Activated CD4-positive, alpha-beta T cell treated with anti-CD3 and anti-CD28 coated beads for 1 hour (primary cell): Measurements from ENCODE around the gene NEK11.

Experiments
- DNase-seq: peaks from one replicate; pipeline ENCODE4 v3.0.0-alpha.2; 2020

Gene NEK11, protein sequence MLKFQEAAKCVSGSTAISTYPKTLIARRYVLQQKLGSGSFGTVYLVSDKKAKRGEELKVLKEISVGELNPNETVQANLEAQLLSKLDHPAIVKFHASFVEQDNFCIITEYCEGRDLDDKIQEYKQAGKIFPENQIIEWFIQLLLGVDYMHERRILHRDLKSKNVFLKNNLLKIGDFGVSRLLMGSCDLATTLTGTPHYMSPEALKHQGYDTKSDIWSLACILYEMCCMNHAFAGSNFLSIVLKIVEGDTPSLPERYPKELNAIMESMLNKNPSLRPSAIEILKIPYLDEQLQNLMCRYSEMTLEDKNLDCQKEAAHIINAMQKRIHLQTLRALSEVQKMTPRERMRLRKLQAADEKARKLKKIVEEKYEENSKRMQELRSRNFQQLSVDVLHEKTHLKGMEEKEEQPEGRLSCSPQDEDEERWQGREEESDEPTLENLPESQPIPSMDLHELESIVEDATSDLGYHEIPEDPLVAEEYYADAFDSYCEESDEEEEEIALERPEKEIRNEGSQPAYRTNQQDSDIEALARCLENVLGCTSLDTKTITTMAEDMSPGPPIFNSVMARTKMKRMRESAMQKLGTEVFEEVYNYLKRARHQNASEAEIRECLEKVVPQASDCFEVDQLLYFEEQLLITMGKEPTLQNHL

DNA sequence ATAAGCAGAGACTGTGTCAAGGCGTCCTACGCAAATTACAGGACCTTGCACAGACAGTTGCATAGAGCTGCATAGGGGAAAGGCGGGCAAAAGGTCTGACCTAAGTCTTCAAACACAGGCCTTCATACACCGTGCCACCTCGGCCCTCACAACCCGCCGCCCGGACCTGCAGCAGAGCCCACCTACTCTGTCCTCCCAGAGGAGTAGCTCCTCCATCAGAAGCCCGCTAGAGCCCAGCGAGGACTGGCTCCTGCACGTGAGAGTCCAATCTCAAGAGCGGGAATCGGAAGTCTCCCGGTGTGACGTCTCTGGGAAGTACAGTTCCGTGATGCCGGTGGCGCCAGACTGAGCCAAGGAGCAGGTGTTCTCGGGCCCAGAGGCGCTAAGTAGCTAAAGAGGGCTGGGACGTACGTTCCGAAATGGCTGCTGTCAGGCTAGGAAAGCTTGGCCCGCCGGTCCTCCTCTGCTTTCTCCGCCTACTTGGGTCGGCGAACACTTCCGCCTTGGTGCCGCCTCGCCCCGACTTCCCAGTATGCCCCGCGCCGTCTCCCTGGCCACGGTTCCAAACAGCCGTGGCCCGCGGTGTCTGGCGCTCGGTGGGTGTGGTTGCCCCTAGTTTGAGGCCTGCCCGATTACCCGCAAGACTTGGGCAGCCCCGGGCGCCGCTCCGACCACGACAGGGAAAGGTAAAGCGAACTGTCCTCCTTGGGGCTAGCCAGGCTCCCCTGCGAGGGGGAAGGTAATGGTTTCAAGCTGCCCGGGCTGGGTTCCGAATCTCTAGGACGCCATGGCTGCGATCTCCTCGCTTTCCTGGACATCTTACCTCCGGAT is at the start of gene NEK11, which contains the start of gene ASTE1:
TSS of gene NEK11 (plus strand) at position 557 of the 831 bp plus-strand sequence. CDS start 2,832 bp downstream, outside the sequence.
TSS of gene ASTE1 (minus strand) at position 505 of the 831 bp plus-strand sequence. CDS start 1,519 bp downstream, outside the sequence.
- DNase-seq = peak; percentile 84

DNA sequence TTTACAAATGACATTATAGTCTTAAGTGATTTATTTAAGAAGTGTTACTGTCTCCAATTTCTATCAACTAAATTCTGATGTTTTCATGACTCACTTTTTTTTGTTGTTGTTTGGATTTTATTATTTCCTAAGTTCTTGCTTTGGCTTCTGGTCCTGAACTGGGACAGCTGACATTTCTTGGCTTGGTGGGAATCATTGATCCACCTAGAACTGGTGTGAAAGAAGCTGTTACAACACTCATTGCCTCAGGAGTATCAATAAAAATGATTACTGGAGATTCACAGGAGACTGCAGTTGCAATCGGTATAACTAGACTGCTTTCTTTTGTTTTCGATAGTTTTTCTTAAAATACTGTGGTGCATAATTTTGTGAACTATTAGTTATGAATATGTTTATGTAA is 47.6 kb upstream of the NEK11 start:
- DNase-seq = no peak

DNA sequence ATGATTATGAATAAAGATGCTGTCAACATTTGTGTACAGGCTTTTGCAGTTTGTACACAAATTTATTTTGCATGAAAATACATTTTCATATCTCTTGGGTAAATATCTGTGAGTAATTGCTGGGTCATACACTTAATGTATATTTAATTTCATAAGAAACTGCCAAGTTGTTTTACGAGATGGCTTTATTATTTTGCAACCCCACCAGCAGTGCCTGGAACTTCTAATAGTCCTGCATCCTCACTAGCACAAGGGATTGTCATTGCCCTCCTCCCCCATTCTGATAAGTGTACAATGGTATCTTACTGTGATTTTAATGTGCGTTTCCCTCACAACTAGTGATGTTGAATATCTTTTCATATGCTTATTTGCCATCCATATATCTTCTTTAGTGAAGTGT is 45.2 kb upstream of the NEK11 start:
- DNase-seq = no peak

DNA sequence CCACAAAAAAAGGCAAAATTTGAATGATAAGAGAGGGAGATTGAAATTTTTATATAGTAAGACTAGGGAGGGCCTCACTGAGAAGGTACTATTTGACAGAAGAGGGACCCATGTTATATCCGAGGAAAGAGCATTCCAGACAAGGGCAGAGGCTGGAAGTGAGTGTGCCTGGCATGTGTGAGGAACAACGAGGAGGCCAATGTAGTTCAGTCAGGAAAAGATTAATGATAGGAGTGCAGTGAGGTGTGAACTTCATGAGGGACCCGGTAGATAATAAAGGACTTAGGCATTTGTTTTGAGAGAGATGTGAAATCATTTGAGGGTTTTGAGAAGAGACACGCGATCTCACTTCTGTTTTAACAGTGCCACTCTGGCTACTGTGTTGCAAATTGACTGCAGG is 36.4 kb upstream of the NEK11 start:
- no peak for DNase-seq

DNA sequence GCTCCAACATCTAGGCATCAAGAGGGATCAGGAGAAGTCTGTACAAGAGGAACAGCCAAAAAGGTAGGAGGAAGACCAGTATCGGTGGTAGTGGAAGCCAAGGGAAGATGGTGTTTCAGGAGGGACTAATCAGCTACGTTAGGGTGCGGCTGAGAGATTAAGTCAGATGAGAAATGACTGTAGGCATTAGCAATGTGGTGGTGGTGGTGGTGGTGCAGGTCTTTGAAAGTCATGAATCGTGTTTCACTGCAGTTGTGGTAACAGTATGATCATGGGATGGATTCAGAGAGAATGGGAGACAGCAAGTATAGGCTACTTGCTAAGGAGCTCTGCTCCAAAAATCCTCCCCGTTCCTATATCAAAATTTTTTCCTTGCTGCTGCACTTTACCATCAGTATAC is 35.6 kb upstream of the NEK11 start:
- no peak for DNase-seq

DNA sequence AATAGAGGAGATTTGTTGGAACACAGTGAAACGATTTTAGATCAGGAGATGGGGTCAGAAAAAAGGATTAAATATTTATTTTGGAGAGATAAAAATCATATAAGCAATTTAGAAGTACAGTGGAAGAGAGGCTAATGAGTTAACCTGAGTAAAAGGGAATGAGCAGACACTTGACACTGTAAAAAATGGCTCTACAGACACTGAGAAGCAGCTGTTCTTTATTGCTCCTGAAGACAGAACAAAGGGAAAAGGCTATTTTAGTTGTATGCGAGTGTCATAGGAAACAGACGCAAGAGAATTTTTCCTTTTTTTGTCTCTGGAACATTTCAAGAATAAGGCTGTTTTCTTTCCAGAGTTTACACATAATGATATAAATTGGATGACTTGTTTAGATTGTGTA is 34.3 kb upstream of the NEK11 start:
- DNase-seq = no peak

DNA sequence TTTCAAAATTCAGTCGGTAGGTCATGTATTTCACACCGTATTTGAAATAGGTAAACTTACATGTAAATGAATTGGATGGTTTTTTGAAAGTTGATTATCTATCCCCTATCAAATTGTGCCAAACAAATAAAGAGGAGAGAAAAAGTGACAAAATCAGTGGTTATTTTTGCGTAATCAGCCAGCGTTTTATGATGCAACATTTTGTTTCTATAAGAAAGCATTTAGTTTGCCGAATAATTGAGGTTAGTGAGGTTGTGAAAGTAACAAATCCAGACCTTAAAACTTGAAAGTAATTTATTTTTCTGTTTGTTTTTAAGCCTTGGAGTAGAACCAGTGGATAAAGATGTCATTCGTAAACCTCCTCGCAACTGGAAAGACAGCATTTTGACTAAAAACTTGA is 29.4 kb upstream of the NEK11 start:
- DNase-seq = no peak

DNA sequence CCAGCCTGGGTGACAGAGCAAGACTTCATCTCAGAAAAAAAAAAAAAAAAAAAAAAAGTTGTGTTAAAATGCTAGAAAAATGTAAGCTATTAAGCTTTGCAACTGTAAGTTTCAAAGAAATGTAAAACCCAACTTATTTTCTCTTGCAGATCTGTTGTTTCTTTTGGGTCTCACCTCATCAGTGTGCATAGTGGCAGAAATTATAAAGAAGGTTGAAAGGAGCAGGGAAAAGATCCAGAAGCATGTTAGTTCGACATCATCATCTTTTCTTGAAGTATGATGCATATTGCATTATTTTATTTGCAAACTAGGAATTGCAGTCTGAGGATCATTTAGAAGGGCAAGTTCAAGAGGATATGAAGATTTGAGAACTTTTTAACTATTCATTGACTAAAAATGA is 25.6 kb upstream of the NEK11 start:
- DNase-seq = no peak

DNA sequence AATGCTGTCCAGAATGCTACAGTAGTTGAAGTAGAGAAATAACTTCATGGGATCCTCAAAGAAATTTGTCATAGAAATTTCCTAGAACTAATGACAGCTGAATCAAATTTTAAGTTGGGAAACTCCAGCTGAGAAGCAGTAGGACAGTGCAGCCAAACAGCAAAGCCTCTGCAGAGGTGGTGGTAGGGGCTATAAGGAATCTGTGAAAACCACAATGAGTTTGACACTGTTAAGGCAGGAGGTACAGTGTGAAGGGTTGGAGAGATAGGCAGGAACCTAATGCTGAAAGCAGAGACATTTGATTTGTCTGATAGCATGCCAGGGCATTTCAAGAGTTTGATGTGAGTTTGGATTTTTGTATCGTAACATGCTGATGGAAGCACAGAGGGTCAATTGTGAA is 22.1 kb upstream of the NEK11 start:
- no peak for DNase-seq

DNA sequence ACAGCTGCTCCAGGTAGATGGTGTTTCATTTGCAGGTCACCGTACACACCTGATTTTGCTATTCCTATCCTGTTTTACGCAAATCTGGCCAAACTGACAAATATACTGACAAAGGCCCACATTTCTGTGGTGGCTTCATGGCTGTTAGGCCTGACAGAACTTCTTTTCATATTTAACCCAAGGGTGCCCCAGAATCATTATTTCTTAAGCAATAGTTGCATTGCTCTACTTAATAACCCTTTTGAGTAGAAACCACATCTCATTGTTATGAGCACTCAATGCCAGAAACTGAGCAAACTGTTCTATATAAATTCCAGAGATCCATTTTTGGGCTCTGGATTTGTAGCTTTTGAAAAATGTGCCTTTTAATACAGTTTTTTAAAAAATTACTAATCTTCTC is 19.4 kb upstream of the NEK11 start:
- DNase-seq = no peak

DNA sequence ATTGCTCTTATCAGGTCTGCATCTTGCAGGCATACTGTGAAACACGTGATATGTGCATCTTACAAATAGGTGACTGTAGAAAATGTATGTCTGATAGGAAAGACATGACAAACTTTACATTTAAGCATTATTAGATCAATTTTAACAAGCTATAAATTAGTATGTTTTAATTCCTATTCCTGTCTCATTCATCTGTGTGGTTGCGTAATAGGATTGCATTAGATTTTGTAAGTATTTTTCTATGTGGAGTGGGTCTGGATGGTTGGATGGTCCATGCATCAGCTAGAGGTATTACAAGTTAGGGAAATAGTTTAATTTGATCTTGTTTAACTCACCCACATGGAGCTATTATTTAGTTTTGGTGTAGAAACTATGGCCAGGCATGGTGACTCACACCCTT is 18.9 kb upstream of the NEK11 start:
- DNase-seq = no peak

DNA sequence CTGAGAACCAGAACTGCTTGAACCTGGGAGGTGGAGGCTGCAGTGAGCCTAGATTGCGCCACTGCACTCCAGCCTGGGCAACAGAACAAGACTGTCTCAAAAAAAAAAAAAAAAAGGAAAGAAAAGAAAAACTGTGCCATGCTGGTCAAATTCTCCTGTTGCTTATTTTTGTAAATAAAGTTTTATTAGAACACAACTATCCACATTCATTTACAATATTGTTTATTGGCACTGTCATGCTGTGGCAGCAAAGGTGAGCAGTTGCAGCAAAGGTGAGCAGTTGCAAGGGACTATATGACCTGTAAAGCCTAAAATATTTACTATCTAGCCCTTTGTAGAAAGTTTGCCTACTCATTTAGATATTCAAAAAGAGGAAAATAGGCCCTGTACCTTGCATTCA is 18.4 kb upstream of the NEK11 start:
- no peak for DNase-seq

DNA sequence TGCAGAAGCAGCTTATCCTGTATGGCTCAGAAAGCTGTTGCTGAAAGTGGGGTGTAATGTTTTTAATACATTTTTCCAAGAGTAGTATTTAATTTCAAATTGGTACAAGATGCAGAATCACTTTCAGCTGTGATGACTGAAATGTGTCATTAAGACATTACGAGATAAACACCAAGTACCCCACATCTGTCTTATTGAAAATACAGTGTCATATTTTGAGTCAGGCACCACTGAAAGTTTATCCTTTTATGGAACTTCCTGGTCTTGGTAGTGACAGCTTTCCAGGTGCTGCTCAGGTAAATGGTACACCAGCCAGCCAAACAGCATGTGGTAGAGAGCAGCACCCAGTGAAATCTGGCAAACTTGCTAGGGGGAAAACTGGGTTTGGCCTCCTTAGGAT is 17.0 kb upstream of the NEK11 start:
- no peak for DNase-seq

DNA sequence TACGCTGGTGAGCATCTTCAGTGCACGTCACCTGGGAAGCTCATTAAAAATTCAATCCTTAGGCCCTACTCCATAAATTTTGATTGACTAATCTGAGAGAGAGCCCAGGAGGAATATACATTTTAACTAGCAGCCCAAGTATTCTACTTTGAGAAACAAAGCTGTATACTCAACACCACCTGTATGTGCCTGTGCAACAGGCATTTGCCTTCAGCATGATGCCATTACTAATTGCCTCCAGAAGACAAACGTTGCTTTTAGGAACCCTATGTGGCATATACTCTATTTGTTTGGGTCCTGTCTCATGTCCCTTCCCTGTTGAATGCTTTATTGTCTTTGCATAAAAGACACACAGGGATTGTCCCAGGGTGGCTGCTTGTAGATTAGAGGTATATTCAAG is 7.7 kb upstream of the NEK11 start:
- DNase-seq = no peak

DNA sequence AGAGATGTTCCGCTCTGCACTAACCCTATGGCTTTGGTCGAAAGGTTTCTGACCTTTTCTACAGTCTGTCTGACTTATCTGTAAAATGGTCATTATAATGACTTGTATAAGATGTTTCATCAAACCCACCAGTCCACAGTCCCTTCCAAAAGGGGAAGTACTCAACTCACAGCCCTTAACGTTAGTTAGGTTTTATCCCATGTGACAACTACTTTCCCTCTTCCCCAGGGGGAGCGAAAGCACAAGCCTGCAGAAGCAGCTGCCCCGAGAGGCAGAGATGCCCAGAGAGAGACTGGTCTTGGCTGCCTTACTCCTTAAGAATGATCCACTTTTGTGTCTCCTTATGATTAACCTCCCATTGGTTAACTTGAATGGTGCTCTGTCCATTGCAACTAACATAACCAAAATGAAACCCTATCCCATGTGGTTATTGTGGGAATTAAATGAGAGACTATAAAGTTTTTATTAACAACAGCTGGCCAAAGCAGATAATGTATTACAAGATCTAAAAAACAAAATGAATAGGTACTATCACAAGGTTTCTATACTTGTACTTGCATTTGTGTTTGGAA is 6.5 kb upstream of the NEK11 start:
- DNase-seq = no peak

DNA sequence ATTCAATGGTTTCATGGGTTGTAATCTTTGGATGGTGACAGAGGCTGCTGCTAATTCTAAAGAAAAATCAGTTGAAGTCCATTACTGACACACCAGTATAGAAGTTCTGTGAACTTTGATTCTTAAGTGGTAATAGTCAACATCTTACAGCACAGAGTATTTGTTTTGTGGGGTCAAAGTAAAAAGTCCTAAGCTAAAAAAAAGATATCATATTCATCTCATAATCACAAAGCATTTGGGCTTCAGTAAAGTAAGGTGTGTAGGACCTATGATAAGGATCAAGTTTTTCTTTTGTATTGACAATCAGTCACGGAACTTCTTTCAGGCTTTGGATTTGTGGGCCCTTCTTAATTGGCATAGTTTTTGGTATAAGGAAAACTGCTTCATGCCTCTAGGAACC is 1.1 kb upstream of the NEK11 start:
- no peak for DNase-seq

DNA sequence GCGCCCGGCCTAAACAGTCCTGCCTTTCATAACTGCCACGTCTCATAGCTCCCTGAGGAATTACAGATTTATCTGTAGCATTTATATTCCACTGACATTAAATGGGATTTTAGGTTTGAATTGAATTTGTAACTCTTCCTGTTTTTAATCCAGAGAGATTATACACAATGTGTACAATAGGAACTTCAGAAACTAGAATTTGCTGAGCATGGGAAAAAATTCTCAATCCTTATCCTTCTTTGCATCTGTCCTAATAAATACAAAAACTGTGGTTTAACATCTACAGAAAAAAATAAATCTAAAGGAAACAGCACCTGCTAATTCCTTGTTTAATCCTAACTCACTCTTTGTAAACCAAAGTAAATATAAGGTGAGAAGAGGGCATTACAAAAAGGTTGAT is 2.2 kb downstream of the NEK11 start:
- no peak for DNase-seq

DNA sequence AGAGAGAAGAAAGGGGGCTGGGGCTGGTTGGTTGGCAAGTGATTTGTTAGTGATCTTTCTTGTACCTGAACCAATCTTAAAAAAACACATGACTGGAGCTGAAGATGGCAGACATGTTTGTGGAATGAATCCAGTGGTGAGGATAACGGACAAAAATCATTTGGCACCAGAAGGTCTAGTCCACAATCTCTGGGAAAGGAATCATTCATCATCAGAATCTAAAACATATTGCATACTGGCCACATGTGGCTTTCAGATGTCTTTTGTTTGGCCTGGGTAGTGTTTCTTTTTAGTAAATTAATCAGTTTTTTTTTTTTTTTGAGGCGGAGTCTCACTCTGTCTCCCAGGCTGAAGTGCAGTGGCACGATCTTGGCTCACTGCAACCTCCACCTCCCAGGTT is 5.0 kb downstream of the NEK11 start:
- DNase-seq = no peak

DNA sequence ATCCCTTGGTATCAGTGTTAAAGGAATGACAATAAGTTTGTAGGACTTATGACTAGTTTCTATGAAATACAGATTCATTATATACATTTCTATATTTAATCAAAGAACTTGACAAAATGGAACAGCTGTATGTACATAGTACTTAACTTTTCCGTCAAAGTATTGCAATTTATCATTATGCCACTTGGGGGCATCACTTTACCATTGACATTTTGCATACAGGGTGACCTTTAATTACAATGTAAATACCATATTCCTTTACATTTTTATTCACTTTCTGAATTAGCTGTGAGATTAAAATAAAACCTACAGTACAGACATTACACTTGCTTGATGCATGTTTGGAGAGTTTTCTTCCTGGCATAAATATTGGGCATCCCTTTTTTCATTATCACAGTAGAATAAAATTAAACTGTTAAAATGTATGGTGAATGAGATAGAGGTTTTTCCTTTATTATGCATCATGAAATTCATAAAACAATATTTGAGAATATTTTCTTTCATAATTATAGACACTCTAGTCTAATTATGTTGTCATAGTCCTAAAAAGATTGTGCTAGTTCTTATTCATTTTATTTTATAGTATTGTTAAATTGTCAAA is 6.9 kb downstream of the NEK11 start:
- DNase-seq = no peak

DNA sequence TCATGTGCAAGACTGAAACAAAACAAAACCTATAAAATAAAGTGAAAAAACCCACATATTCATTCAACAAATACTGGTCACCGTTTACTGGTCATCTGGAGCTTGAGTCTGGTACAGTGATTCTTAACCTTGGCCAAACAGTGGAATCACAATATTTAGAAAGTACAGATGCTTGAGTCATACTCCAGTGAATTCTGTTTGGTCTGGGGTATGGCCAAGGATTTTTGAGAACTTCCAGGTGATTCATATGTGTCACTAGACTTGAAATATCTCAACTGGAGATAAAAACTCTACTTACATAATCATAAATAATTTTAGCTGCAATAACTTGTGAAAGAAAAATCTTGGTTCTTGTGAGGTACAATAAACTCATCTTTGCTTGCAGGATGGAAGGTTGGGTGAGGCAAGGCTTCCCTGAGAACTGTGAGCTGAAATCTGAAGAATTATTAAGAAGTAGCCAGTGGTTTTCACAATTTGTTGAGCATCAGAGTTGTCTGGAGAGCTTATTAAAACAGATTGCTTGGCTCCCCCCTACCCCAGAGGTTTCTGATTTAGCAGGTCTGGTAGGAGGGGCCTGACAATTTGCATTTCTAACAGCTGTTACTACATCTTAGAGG is 9.6 kb downstream of the NEK11 start:
- DNase-seq = no peak

DNA sequence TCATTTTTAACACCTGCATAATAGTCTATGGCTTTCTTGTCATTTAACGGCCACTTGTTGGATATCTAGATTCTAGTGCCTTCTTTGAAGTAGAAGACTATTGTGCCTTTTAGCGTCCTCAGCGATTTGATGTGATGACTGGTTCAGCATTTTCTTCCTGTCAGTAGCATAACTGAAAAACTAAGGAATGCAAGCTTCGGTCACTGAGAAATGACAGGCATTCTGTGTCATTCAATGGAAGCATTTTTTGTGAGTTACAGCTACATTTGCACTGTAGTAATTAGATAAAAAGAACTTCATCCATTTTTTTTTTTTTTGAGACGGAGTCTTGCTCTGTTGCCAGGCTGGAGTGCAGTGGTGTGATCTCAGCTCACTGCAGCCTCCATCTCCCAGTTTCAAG is 10.3 kb downstream of the NEK11 start:
- DNase-seq = no peak

DNA sequence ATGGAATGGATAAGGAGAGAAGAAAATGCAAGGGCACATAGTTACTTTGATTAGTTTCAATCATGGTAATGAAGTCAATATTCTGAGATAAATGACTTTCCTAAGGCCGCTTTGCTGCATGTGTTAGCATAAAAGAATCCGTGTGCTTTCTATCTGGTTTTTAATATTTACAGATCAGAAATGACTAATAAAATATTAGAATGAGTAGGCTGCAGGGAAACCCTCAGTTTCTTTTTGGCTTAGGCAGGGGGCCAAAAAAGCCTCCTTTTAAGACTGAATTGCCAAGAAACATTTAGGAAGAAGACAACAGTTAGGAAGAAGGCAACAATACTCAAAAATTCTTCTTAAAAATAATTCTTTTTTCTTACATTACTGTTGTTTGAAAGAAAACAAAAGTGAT is 11.6 kb downstream of the NEK11 start:
- no peak for DNase-seq
